Fibroblast of villous mesenchyme (primary cell): Measurements from ENCODE around the gene MACROD2. TPM values are rescaled to one million over a fixed set of nuclear protein-coding genes. Genes with fewer than 3 reads are reported as not detected.

ENCODE experiments used
- DNase-seq: peaks from one replicate; pipeline ENCODE4 v3.0.0-alpha.2; 2010; ENCODE audit warnings: low read depth
- H3K4me3 ChIP-seq: 2 replicates; pipeline ENCODE4 v1.5.1; 2011; ENCODE audit warnings: low read depth, mild to moderate bottlenecking, low read length
- CTCF ChIP-seq: IDR thresholded peaks from 2 replicates; pipeline ENCODE4 v1.5.1; 2012; ENCODE audit warnings: low read depth, mild to moderate bottlenecking, low read length; ENCODE audit not compliant: insufficient read depth
- total RNA-seq: library from RNA; depleted of rRNA; stranded (reverse); fragments of >200 nt; gene quantifications from 2 replicates; pipeline ENCODE4 v1.2.3, GENCODE V29; 2012

MACROD2 gene
- total RNA-seq, 1 donor: 1.7 TPM

GRCh38 chr20:14785065-14785743 is 789.9 kb downstream of the MACROD2 start:
- DNase-seq: no peak
- no peak for TF ChIP-seq CTCF
- no peak overlapping the region for H3K4me3 ChIP-seq

GRCh38 chr20:14790190-14790589 is 794.9 kb downstream of the MACROD2 start:
- DNase-seq: no peak
- H3K4me3 ChIP-seq: no peak overlapping the region
- no peak for TF ChIP-seq CTCF

GRCh38 chr20:14790771-14791620 is 795.7 kb downstream of the MACROD2 start:
- peak; percentile 25 for DNase-seq
- no peak for TF ChIP-seq CTCF
- H3K4me3 ChIP-seq: no peak overlapping the region

- H3K4me3 ChIP-seq: no peak overlapping the region
- no peak for TF ChIP-seq CTCF
- no peak for DNase-seq
Measured at GRCh38 chr20:14792915-14793314, 797.6 kb downstream of the MACROD2 start.

GRCh38 chr20:14799545-14800216 is 804.4 kb downstream of the MACROD2 start:
- H3K4me3 ChIP-seq: no peak overlapping the region
- no peak for DNase-seq
- no peak for TF ChIP-seq CTCF

GRCh38 chr20:14800707-14801425 is 805.5 kb downstream of the MACROD2 start:
- no peak for TF ChIP-seq CTCF
- no peak for DNase-seq
- H3K4me3 ChIP-seq: no peak overlapping the region
